ENCODE data around the gene SASH1.

DNA sequence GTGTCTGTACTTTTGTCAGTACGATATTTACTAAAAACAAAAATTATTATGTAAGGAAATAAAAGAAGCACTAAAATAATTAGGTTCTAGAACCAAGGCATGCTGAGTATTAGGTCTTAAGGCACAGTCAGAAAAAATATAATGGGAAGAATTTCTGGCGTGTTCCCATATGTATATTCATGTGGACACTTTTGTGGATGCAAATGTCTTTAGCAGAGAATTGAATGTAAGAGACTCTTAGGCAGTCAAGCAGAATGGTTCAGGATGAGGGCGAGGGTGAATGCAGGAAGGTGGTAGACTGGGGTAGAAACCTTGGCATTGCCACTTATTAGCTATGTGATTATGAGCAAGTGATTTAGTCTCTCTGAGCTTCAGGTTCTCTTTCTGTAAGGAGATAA, 71.5 kb downstream of the SASH1 start:
- no peak for TF ChIP-seq CTCF (IDR thresholded peaks at IDR 0.05)
- TF ChIP-seq POLR2A (IDR thresholded peaks at IDR 0.05): no peak

All from ovary (tissue), 3 donors.